HTERT RPE-1 (cell line): Measurements from ENCODE around the gene CD69.
"Not testable (repeated sequence)": the region's sequence is repeated elsewhere in the genome, so short reads cannot be mapped to it uniquely, and the experiment has no call there.

ENCODE experiments used
- in situ Hi-C: fragments of 300-500 bp; cut with MboI; formaldehyde crosslinking; loops from 4 replicates; pipeline ENCODE4 v1.14.3; 2020; ENCODE audit warnings: low sequenced_read_pairs

CD69 gene

DNA sequence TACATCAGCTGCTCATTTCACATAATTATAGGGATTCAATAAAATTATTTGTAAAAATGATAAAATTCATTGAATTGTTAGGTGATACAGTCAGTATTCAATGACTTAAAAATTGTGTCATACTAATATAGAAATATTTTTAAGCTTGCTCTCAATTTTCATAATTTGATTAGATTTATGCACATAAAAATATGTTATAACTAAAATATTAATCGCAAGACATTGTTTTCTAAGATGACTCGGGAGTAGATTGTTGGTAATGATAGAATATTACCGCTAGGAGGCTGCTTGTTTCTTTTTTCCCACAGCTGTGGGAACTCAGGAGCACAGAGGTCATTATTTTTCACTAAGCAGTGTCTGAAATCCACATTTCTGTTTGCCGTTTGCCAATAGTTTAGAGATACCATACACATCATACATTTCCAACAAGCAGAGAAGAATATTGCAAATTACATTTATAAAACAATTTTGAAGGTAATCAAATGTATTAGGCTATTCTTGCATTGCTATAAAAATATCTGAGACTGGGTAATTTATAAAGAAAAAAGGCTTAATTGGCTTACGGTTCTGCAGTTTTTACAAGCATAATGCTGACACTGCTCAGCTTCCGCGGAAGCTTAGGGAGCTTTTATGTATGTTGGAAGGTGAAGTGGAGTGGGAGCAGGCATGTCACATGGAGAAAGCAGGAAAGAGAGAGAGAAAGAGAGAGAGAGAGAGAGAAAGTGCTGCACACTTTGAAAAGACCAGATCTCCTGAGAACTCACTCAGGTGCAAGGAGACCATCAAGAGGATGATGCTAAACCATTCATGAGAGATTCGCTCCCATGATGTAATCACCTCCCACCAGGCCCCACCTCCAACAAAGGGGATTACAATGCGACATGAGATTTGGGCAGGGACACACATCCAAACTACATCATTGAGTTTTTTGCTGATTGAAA, 9.2 kb downstream of the CD69 start:
- in situ Hi-C loops = no loop called here

DNA sequence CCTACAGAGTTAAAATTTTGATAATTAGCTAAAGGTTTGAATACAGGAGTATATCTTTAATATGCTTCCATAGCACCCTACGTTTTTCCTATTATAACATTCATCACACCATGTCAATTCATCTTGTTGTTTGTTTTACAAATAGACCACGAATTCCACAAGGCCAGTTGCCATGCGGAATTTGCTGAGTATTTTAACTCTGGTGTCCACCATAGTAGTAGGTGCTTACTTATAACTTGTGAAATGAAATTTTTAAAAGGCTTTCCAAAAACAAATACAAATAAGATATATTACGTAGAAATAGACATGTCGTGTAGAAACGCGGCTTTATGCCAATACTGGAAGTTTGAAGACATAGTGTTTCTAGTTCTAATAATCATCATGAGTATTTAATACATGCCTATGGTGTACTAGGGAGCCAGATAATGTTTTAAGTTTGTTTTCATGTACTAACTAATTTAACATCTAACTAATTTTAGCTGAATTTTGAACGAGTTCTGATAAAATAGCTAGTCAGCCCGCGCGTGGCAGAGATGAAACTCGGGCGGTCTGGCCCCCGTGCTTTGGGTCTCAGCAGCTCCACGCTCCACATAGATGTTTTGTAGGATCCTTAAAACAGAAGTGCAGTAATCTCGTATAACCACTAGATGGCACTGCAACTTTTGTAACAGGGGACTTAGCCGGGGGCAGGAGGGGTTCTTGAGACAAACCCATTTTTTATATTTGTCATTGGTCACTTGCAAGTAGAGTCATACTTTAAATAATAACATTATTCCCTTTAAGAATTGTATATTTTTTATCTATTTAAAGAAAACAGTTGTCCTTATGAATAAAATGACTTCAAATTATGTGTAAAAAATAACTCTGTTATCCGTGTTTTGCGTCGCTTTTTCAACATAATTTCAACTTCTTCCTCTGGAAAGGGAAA, 10.2 kb downstream of the CD69 start:
- in situ Hi-C loops = no loop called here

DNA sequence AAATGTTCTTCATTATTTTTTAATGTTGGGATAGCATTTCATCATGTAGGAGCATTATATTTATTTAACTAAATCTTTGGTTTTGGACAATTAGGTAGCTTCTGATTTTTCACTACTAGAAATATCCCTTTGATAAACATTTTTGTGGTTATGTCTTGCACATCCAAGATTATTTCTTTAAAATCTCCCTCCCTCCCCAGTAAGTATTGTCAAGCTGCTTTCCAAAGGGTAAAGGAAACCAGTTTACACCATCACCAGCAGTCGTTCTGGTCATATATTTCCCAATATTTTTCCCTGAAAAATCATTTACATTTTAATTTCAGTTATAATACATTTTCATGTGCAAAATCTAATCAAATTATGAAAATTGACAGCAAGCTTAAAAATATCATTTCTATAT, 11.1 kb downstream of the CD69 start:
- in situ Hi-C loops = no loop called here

DNA sequence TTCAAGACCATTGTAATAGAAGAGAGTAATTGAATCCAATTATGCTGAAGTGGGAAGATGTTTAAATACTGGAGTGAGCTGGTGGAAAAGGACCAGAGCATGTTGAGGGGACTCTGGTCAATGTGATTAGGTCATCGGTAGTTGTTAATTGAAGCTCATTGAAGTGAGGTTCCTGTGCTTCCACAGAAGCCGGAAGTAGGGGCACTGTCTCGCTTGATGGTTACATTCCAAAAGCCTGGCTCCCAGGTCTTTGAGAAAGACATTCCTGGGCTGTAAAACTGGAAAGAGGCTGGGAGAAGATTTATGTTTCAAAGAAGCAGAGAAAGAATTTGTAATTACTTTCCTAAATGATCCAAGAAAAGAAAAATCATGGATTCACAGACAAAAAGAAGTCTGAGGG, 15.5 kb downstream of the CD69 start:
- in situ Hi-C loops = no loop called here

DNA sequence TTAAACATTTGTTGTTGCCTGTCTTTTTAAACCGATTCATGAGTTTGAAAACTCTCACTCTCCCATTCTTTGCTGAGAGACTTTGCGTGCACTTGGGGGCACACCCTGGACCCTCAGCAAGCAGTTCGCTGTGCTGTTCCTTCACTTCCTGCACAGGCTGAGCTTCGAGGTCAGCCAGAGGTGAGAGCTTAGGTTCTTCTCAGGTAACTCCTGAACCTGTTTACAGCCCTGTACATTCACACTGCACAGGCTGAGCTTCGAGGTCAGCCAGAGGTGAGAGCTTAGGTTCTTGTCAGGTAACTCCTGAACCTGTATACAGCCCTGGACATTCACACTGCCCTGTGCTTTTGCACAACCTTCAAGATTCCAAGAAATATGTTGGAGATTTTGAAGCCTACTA, 18.0 kb downstream of the CD69 start:
- in situ Hi-C loops = no loop called here

DNA sequence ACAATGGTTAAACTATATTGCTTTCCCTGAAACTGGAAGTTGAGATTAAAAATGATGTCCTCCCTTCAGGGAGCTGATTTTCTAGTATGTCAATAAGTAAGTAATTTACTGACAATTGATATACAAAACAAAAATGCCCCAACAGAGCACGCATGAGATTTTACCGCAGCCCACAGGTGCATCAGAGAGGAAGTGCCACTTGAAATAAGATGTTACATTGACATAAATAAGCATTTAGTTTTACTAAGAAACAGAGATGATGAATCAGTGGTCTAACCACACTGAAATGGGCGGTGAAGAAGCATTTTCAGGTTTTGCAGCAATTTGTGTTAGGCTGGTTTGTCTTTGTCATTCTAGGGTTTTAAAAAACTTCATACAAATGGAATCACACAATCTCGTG, 19.0 kb downstream of the CD69 start:
- in situ Hi-C loops = no loop called here

DNA sequence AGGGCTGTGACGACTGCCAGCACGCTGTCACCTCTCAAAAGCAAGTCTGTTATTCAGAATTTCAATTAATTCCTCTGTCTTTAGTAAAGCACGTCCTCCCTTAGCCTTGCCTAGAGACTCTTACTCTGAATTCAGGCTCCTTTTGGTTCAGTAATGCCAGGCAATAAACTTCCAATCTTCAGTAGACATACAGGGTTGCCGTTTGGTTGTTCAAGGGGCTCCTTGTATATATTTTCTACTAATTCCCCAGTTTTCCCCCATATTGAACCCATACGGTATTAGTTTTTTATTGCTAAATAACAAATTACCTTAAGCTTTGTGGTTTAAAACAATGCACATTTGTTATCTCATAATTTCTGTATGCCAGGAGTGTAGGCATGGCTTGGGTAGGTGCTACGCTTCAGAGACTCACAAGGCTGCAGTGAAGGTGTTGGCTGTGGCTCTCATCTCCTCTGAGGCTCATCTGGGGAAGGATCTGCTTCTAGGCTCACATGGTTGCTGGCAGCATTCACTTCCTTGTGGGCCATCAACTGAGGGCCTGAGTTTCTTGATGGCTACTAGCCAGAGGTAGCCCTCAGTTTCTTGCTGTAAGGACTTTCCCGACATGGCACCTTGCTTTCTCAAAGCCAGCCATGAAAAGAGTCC, 20.5 kb downstream of the CD69 start:
- in situ Hi-C loops = no loop called here

DNA sequence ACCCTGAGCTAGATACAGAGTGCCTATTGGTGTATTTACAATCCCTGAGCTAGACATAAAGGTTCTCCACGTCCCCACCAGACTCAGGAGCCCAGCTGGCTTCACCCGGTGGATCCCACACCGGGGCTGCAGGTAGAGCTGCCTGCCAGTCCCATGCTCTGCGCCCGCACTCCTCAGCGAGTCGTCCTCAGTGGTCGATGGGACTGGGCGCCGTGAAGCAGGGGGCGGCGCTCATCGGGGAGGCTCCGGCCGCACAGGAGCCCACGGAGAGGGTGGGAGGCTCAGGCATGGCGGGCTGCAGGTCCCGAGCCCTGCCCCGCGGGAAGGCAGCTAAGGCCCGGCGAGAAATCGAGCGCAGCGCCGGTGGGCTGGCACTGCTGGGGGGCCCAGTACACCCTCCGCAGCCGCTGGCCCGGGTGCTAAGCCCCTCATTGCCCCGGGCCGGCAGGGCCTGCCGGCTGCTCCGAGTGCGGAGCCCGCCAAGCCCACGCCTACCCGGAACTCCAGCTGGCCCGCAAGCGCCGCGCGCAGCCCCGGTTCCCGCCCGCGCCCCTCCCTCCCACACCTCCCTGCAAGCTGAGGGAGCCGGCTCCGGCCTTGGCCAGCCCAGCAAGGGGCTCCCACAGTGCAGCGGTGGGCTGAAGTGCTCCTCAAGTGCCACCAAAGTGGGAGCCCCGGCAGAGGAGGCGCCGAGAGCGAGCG, 21.1 kb downstream of the CD69 start:
- in situ Hi-C loops = not testable (repeated sequence)

DNA sequence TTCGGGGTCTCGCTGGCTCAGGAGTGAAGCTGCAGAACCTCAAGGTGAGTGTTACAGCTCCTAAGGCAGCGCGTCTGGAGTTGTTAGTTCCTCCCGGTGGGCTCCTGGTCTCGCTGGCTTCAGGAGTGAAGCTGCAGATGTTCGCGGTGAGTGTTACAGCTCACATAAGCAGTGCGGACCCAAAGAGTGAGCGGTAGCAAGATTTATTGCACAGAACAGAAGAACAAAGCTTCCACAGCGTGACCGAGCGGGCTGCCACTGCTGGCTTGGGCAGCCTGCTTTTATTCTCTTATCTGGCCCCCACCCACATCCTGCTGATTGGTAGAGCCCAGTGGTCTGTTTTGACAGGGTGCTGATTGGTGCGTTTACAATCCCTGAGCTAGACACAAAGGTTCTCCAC, 21.8 kb downstream of the CD69 start:
- in situ Hi-C loops = not testable (repeated sequence)

DNA sequence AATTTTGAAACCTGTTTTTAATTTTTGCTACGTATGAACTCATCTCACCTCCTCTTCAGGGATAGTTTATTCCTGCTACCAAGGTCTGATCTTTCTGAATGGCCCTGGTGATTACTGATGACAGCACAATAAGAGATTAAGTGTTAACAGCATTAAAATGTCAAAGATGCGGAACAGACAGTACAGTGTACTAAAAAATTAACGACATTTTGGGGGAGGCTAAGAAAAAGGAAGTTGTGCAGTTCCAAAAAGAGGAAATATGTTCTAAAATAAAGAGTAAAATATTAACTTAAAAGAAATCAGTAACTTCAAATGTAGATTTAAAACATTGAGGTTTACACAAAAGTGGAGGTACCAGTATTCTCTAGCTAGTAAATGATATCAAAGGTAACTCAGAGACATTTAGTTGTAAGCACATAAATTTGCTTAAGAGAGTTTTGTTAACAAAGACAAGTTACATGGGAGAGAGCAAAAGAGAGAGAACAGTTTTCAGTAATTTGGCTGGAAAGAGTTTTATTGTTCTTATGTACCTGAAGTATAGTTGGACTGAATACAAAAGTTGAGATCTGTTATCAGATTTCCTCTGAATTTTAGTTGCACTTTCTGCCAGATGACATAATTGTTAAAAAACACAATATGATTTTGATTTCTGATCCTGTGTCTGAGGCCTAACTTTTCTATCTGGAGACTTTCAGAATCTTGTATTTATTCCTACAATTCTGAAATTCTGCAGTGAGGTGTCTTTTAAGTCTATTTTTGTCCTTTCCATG, 23.6 kb downstream of the CD69 start:
- in situ Hi-C loops = no loop called here

DNA sequence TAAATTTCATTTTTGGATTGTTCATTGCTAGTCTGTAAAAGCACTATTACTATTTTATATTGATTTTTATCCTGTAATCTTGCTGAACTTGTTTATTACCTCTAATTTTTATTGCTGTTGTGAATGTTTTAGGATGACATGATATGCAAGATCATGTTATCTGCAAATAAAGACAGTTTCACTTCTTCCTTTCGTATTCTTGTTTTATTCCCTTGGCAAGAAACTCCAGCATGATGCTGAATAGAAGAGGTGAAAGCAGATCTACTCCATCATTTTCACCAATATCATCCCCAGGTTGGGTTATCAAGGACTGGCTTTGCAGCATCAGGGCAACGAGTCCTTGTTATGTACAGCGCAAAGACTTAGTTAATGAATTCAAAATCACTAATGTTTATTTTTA, 25.1 kb downstream of the CD69 start:
- in situ Hi-C loops = no loop called here

DNA sequence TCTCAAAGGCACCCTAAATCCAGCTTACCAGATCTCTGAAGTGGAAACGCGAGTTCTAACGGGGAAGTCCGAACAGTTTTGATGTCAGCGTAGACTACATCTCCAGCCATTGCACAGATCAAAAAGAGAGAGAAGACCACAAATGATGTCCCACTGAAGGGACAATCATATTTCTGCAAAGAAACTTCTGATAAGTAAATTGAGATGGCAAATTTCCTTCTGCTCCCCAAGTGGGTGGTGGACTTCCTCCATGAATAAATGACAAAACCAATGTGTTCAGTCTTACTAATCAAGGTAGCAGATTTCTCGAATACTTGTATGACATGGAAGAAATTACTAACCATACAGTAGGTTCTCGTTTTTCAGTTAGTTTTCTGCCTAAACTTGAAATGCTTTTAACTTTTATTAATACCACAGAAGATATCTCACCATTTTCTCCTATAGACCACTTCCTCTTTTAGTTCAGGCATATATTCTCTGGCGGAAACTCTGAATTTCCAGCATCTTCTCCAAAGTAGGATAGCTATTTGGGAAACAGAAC, 27.7 kb downstream of the CD69 start, which contains the start of gene CLECL1:
CLECL1 (minus strand) TSS at position 177 of the 541 bp plus-strand sequence.
- in situ Hi-C loops = no loop called here

DNA sequence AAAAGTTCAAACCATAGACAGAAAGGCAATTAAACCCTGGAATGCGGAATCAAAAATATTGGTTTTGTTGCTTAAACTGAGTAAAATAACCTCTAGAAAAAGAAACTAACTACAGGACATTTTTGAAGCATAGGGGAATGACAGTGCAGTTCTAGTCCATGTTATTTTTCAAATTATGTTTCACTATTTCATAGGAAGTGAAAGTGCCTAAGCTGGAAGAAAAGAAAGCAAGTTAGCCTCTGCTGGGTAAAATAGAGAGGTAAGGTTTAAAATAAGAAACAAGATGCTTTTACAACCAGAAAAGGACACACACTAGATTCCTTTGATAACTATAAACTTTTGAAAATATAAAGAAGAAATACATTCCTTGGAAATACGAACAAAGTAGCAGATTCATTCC, 28.9 kb downstream of the CD69 start:
- in situ Hi-C loops = no loop called here

DNA sequence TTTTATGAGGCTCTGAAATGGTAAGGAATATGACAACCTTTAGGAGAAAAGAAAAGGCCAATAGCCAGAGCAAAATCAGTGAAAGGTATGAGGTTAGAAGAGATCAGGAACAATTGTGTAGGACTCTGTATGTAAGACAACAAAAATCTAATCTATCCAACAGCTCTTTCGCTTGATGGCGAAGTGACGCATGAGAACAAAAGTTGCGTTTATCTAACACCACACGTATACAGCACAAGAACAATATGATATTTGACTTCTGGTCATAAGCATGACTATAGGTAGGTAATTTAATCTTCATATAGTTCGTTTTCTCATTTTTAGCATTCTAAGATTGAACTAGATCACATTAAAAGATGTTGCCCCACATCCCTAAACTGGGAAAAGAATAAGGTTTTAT, 29.3 kb downstream of the CD69 start:
- in situ Hi-C loops = no loop called here

DNA sequence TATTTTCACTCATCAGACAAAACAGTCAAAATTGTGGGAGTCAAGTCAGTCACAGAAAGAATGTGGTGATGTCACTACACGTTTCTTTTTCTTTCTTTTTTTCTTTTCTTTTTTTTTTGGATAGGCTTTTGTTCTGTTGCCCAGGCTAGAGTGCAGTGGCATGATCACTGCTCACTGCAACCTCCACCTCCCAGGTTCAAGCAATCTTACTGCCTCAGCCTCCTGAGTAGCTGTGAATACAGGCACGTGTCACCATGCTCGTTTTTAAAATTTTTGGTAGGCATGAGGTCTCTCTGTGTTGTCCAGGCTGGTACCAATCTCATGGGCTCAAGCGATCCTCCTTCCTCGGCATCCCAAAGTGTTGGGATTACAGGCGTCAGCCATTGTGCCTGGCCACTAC, 30.1 kb downstream of the CD69 start:
- in situ Hi-C loops = no loop called here

DNA sequence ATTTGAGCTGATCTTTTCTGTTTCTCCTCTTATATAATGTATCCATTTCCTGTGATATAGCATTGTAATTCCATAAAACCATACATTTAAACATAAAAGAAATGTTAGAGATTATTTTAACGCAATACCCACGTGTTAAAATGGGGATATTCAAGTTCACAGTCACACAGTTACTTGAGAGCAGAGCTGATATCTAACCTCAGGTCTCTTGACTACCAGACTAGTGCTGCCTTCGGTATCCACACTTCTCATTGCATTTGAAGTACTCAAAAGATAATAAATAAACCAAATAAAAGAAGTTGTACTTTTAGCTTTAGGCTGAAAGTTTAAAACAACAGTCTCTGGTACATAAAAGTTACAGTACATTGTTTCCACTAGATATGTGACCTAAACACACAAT, 30.7 kb downstream of the CD69 start:
- in situ Hi-C loops = no loop called here

DNA sequence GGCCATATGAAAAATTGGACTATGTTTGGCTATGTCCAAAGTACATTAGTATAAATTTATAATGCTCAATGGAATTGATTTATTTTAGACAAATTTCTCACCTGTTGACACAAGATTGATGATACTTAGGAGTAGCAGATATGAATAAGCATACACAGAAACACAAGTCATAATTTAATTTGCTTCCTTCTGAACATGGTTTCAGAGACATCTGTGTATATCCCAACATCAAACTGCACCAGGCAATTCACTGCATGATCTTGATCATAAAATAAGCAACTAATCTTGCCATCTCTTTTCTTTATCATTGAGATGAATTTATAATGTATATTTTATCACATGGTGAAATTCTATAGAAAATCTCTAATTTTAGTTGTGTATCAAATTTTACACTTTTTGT, 31.6 kb downstream of the CD69 start:
- in situ Hi-C loops = no loop called here

DNA sequence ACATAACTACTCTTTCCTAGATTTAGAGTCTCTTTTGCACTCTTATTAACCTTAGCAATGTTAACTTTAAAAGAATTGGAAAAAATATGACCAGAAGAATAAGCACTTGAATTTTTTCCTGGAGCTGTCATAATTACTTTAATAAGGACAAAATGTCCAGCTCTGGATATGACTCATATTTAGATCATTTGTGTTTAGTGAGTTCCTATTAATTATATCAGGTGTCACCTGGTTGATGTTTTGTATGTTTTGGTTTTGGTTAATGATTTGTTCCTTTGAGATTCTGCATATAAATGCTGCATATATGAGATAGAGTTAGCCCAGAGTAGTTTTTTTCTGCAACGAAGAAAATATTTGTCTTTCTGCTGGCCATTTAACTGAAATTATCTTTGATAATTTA, 32.9 kb downstream of the CD69 start:
- in situ Hi-C loops = no loop called here

DNA sequence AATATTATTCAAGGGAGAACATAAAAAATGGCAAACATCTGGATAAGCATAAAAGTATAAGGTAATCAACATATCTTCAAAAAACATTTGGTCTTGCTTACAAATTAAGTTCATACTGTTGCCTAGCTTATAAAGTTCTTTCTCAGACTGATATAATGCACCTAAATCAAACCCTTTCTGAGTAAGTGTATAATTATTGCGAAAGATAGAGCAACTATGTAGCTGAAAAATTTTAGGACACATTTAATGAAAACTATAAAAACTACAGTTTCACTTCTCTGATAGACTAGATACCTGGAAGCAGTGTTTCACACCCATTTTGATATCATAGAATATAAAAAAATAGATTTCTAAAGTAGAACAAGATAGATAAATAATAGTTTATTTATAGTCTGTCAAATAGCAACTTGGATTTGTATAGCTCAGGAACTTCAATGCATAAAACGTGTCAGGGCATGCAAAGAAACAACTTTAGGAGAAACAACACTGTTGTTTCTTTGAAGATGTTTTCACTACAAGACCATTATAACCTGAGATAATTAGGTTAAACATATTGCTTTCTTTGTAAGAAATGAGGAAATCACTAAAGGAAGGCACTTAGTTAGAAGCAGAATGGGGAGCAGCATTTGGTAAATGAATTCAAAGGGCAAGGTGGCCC, 35.4 kb downstream of the CD69 start:
- in situ Hi-C loops = no loop called here
